GM19328 (cell line): Measurements from ENCODE around the gene PERCC1.
"Not testable (repeated sequence)": the region's sequence is repeated elsewhere in the genome, so short reads cannot be mapped to it uniquely, and the experiment has no call there.

Source experiments
- ATAC-seq: cut with Tn5 transposase; IDR thresholded peaks from one replicate; pipeline ENCODE4 v1.9.1; 2021; ENCODE audit warnings: mild to moderate bottlenecking, moderate library complexity; ENCODE audit not compliant: unreplicated experiment

PERCC1 gene

DNA sequence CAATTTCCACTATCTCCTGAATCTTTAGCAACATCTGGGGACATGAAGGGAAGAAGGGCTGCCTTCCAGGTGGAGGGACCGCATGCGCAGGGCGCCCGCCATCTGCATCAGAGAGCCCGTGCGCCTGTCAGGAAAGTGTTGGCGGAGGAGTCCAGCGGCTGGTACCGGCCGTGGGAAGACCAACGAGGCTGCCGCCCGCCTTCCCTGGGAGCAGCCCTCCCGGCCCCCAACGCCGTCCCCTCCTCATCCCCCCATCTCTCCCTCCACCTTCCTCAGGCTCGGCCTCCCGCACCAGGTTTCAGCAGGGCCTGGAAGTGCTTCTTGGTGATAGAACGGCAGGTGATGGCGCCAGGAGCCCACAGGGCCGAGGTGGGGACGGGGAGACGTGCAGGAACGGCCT lies 35.2 kb downstream of the PERCC1 start:
- no peak for ATAC-seq

DNA sequence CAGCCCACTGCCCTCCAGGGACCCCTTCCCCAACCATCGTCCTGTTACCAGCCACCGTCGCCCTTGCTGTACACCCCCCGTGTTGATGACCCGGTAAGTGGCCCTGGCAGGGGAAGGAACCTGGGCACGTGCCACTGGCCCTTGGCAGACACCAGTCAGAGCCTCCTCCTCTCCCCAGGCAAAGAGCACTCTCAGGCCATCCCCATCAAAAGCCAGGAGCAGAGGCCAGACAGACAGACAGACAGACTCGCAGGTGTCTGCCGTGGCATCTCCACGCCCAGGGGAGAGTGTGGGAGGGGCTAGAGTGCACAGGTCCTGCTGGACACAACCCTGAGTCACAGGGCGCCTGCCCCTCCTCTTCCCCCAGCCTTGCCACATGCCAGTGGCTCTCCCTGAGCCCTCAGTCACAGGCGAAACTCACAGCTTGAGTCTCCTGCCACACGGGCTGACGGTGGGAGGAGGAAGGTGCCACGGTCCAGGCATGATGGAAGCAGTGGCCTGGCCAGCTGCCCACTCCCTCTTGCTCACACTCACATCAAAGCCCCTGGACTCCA lies 36.2 kb downstream of the PERCC1 start:
- ATAC-seq = no peak

DNA sequence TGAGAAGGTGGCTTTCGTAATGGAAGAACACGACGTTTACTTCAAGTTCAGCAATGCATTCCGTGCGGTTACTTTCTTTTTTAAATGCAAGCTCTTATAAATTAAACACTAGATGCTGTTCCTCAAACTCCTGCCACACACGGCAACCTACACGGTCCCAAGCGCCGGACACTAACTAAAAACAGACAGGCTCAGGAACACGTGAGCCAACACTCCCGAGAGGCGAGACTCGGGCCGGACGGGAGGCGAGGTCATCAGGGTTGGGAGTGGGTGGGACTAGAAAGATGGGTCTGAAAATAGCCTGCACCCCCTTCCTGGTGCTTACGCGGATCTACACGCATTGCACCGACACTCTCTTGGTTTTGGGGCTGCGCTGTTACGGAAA lies 37.5 kb downstream of the PERCC1 start:
- no peak for ATAC-seq

DNA sequence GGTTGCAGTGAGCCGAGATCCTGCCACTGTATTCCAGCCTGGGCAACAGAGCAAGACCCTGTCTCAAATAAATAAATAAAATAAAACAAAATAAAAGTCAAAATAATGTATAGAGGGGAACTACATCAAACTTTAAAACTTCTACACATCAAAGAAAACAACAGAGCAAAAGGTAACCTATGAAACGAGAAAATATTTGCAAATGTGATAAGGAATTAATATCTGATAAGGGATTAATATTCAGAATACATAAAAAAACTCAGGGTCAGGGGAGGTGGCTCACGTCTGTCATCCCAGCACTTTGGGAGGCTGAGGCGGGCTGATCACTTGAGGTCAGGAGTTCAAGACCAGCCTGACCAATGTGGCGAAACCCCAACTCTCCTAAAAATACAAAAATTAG lies 38.3 kb downstream of the PERCC1 start:
- ATAC-seq = not testable (repeated sequence)

DNA sequence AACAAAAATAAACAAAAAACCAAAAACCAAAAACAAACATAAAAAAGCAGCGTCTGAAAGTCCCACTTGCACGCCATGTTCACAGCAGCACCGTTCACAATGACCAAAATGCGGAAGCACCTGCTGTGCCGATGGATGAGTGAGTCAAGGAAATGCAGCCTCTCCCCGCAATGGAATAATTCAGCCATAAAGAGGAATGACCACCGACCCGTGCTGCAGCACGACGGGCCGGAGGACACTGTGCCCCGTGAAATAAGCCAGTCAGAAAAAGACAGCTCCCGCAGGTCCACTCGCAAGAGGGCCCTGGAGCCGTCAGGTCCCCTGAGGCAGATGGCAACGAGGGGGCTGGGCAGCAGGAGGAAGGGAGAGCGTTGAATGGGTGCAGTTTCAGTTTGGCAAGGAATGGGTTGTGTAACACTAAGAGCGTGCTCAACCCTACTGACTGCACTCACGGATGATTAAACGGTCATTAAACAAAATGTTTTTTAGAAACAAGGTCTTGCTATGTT lies 38.9 kb downstream of the PERCC1 start:
- no peak for ATAC-seq

DNA sequence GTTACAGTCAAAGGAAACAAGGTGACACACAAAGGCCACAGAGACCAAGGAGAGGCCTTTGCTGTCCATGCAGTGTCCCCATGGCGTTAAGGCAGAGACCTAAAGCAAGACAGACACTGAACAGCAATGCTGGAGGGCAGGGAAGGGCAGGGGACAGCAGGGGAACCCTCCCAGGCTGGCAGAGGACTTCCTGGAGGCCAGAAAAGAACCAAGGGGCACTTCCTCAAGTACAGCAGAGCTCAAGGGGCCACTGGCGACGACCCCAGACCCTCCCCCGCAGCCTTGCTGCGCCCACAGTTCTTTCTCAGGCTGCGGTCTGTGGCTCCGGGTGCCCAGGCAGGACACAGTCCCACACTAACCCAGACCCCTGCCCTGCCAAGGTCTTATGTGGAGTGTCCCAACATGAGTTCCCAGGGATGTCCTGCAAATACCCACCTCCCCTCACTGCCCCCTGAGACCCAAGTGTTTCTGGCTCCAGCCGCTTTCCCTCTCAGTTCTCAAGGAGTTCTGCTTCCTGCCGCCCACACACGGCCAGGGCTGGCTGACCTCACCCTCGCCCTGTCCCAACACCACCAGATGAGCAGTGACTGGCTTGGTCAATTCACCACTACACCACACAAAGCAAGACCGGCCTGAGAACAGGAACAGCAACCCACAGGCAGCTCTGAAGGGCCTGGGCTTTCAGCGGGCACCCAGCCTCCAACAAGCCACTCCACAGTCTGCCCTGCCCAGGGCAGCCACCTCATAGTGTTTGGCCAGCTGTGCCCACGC lies 39.8 kb downstream of the PERCC1 start:
- ATAC-seq = no peak

DNA sequence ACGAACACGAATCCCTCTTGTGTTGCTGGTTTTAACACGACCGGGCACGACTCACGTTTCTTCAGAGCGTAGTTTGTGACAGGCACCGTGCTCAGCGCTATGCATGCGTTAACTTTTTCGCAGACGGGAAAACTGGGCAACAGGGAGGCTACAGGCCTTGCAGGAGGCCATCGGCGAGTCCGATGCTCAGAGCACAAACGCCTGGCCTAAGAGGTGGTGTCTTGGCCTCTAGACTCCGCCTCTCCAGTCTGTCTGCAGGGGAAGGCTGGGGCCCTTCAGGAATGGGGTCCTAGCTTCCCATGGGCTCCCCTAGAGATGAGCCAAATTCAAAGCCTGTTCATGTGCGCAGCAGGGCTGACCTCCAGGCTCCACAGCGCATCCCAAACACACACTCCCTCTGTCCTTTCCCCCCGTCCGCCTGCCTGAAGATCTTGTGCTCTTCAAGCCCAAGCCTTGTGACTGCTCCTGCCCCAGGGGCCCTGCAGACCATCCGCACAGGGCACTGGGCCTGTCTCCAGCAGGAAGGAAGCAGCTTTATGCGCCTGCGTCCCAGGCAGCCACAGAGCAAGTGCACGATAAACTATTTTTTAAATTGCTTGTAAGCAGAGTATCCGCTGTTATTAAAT lies 40.8 kb downstream of the PERCC1 start:
- no peak for ATAC-seq

DNA sequence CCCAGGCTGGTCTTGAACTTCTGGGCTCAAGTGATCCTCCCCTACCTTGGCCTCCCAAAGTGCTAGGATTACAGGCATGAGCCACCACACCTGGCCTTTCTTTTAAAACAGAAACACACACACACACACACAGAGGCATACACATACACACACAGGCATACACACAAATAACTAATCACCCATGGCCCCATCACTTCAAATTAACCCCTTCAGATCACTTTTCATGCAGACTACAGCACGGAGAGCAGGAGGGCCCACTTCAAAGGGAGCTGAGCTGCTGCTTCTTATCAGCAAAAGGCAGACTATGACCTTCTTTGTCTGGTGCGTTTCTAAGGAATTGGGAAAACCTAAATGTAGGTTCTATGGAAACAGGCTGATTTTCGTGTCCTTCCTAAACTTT lies 42.1 kb downstream of the PERCC1 start:
- no peak for ATAC-seq

DNA sequence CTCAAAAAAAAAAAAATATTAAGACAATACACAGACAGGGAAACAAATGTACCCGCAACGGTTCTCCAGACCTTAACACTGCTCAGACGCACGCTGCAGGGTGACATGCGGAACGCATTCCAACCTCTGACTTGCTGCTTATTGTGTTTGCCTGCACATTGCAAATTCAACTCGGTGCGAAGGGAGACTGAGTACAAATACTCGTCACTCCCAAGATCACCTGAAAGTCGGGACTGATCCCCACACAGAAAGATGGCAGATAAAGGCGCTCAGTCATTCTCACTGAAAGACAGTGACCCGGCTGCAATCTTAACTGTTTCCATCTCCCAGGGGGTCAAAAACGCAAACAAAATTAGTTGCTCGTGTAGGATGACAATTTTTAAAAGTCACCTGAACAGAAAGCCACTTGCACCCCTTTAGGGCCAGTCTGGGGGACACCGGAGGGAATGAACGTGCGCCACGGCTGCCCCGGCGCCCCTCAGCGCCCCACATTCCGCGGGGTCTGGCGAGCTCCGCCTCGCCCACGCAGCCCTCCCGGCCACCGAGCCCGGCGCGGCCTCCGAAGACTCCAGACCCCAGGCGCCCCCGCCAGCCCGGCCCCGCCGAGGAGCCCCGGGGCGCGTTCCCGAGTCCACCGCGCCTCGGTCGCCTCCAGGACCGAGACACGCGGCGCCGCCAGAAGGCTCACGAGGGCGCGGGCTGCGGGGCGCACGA lies 43.4 kb downstream of the PERCC1 start:
- ATAC-seq = peak; percentile 24

DNA sequence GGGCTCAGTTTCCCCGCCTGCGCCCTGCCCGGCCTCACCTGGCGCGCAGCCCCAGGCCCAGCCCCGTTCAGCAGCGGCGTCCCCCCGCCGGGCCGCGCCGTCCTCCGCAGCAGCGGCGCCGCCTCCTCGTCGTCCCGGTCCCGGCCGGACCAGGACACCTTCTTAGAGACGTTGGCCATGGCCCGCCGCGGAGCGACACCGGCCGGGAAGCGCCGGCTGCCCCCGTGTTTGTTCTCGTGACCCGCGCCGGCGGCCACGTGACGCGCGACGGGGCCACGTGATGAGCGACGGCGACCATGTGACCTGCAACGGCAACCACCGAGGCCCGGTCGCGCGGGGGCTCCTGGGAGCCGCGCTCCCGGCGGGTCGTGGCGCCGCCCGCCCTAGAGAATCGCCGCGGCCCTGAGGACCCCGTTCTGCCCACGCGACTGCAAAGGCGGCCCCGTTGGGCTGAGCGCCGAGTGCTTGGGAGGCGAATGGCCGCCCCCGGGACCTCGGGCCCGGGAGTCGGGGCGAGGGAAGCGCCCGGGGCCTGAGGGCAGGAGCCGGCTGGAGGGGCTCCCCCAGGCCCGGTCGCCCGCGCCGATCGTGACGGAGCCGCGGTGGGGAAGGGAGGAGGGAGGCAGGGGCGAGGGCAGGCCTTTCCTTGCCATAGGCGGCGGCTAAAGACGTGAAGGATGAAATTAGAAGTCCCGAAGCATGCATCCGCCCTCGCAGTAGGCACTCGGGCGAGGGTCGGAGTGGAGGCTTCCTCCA lies 44.1 kb downstream of the PERCC1 start, which contains the start of gene CLCN7:
CLCN7 (minus strand) TSS at position 233 of the 756 bp plus-strand sequence; CDS start at position 179, 54 bp downstream.
- peak; percentile 90 for ATAC-seq

DNA sequence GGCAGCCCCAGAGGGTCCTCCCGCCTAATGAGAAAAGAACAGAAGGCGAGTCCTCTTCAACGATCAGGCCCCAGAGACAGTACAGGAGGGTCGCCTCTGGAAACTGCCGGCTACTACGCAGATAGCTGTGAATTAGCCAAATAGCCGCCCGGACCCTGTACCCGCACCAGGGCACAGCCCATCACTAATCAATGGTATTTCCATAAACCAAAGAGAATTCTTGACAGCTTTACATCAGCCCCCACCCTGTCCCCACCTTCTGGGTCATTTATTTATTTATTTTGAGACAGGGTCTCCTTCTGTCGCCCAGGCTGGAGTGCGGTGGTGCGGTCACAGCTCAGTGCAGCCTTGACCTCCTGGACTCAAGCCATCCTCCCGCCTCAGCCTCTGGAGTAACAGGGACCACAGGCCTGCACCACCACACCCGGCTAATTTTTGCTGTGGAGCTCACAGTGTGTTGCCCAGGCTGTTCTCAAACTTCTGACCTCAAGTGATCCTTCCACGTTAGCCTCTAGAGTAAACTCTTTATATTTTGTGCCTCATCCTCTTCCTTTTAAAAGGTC lies 44.8 kb downstream of the PERCC1 start:
- no peak for ATAC-seq

DNA sequence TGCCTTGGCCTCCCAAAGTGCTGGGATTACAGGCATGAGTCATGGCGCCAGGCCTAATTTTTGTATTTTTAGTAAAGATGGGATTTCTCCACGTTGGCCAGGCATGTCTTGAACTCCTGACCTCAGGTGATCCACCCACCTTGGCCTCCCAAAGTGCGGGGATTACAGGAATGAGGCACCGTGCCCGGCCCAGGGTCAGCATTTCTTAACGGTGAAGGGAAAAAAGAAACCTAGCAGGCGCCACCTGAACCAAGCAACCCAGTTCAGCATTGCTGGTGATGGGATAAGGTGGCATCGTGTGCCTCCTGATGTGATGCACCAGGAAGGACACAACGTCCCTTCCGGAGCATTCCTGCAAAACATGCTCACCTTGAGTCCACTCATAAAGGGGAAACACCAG lies 46.2 kb downstream of the PERCC1 start:
- ATAC-seq = no peak

DNA sequence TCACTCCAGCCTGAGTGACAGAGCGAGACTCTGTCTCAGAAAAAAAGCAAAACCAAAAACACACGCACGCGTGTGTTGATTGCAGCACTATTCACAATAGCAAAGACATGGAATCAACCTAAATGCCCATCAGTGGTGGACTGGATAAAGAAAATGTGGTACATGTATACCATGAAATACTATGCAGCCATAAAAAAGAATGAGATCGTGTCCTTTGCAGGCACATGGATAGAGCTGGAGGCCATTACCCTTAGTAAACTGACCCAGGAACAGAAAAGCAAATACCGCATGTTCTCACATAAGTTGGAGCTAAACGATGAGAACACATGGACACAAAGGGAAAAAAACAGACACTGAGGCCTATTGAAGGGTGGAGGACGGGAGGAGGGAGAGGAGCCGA lies 48.1 kb downstream of the PERCC1 start:
- ATAC-seq = not testable (repeated sequence)

DNA sequence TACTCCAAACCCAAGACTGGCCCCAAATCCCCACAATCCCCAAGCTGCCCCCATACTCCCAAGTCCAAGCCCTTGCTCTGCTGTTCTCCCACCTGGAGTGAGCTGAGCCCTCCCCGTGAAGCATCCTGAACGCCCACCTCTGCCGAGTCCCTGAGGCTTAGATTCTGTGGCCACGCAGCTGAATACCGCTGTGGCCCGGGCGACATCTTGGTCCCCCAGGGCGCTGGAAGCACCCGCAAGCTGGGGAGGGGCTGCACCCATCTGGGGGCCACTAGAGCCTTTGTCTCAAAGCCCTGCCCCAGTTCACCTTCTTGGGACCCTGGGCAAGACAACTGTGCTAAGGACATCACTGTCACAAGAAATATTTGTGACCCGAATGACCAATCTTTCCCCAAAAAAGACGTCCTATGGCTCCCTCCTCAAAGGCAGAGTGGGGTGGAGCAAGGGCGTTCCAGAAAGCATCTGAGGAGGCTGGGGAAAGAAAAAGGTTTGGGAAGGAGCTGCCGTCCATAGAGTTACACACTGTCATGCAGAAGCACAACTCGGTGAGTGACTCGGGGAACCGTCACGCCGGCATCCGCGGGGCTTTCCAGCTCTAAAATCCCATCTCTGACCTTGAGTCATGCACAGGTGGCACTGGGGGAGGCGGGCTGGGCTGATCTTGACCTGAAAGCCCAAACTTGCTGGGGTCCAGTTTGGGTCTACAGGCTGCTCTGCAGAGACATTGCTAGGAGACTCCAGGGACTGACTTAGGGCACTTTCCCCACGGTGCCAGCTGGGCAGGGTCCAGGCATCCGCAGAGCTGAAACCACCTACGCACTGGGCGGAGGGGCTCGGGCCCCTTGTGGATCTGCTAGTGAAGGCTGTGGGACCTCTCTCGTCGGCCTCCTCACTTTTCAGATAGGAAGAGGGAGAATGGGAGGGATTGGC lies 51.3 kb downstream of the PERCC1 start:
- no peak for ATAC-seq
